ENCODE results near the gene KCNJ14.

The KCNJ14 gene

DNA sequence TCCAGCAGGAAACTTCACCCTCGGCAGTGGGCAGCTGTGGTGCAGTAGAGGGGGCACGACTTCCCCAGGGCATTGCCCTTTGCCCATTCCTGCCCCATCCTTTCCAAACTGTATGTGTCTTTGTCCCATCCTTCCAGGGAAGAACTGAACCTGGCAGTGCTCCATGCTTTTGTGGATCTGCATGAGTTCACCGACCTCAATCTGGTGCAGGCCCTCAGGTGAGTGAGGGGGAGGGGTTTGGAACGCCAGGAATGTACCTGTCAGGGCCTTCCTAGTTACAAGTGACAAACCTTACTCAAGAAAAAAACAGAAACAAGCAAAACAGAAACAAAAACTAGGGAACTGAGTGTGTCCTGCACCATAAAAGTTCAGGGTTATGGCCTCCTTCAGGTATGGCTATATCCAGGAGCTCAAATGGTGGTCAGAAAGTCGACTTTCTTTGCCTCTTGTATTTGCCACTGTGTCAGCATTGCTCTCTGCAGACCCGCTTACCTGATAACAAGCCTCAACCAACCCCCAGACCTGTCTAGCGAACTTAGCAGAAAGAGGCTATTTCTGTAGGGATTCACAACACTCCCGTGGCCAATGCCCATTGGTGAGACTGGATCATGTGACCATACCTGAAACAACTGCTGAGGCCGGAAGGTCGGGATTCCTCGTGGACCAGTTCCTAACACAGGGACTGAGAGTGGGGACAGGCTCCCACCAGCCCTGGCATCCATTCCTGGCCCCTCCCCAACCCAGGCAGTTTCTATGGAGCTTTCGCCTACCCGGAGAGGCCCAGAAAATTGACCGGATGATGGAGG, 18.0 kb downstream of the KCNJ14 start:
- Histone ChIP-seq H3K9me3 (ENCODE audit: control insufficient read depth, insufficient read depth, low read length) (no peaks in the 10 kb centered on the region), H3K4me3 (ENCODE audit: low read depth, low read length) (no peak overlapping the region), H3K27ac (ENCODE audit: low read depth, low read length) (no peak overlapping the region), H3K4me1 (ENCODE audit: control insufficient read depth, insufficient read depth, low read length) (no peaks in the 10 kb centered on the region; the same call in 1 of the 2 replicates), H3K9ac (ENCODE audit: low read depth, low read length) (no peak overlapping the region), H3K27me3 (ENCODE audit: control insufficient read depth, insufficient read depth, low read length) (no peaks in the 10 kb centered on the region), H3K36me3 (ENCODE audit: control insufficient read depth, insufficient read depth, low read length) (peaks cover 68% of the 10 kb centered on the region)

DNA sequence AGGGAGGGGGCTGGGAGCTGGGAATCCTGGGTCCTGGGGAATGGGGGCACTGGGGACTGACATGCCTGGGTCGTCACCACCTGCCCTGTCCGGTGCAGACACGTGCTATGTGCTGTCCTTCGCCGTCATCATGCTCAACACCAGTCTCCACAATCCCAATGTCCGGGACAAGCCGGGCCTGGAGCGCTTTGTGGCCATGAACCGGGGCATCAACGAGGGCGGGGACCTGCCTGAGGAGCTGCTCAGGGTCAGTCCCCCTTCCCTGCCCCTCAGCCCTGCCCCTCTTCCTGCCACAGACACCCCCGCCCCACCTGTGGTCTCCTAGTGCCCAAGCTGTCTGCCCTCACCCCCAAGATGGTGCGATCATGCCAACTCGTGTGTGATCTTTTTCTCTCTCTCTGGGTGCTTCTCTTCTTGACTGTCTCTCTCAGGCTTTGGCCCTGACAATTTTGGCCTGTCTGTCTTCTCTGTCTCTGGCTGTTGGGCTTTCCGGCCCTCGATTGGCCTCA, 18.8 kb downstream of the KCNJ14 start:
- Histone ChIP-seq H3K36me3 (ENCODE audit: control insufficient read depth, insufficient read depth, low read length) (peaks cover 70% of the 10 kb centered on the region), H3K27ac (ENCODE audit: low read depth, low read length) (no peak overlapping the region), H3K9ac (ENCODE audit: low read depth, low read length) (no peak overlapping the region), H3K9me3 (ENCODE audit: control insufficient read depth, insufficient read depth, low read length) (no peaks in the 10 kb centered on the region), H3K27me3 (ENCODE audit: control insufficient read depth, insufficient read depth, low read length) (no peaks in the 10 kb centered on the region), H3K4me3 (ENCODE audit: low read depth, low read length) (no peak overlapping the region), H3K4me1 (ENCODE audit: control insufficient read depth, insufficient read depth, low read length) (no peaks in the 10 kb centered on the region; the same call in 1 of the 2 replicates)

DNA sequence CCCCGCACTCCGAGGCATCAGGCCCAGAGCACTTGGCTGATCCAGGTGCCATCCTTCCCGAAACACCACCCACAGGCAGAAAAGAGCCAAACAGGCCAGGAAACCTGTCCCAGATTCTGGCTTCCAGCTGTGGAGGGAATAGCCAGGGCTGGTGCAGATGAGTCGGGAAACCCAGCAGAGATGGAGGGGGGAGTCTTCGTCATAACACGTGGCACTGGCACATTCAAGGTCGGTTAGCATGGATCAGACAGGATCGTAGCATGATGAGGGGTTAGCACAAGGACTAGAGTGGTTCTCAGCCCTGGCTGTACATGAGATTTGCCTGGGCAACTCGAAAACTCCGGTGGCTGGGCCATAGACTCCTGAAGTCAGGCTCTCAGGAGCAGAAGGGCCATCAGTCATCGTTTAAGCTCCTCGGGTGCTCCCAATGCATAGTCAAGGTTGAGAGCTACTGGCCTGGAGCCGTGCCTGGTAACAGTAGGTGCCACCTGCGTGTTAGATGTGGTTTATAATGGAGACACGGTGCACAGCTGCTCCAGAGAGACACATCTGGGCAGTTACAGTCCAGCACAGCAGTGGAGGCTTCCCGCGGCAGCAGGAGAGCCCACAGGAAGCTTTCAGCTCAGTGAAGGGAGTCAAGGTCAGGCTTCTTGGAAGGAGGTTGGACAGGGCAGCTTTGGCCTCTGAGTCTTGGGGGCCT, 20.1 kb downstream of the KCNJ14 start:
- no peak overlapping the region for H3K27ac ChIP-seq (ENCODE audit: low read depth, low read length)
- H3K4me1 ChIP-seq (ENCODE audit: control insufficient read depth, insufficient read depth, low read length), result no peaks in the 10 kb centered on the region; the same call in 1 of the 2 replicates
- H3K9me3 ChIP-seq (ENCODE audit: control insufficient read depth, insufficient read depth, low read length), result no peaks in the 10 kb centered on the region
- H3K27me3 ChIP-seq (ENCODE audit: control insufficient read depth, insufficient read depth, low read length), result no peaks in the 10 kb centered on the region
- H3K4me3 ChIP-seq (ENCODE audit: low read depth, low read length), result no peak overlapping the region
- peaks cover 71% of the 10 kb centered on the region for H3K36me3 ChIP-seq (ENCODE audit: control insufficient read depth, insufficient read depth, low read length)
- H3K9ac ChIP-seq (ENCODE audit: low read depth, low read length), result no peak overlapping the region

DNA sequence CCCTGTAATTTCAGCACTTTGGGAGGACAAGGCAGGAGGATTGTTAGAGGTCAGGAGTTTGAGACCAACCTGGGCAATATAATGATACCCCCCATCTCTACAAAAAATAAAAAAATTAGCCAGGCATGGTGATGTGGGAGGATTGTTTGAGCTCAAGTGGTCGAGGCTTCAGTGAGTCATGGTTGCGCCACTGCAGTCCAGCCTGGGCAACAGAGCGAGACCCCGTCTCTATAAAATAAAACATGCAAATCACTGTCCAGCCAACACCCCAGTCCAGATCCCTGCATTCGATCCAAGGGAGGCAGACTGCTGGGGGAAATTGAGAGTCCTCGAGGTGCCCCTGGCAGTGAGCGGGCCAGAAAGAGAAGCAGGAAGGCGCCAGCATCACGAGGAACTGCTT, 20.8 kb downstream of the KCNJ14 start:
- Histone ChIP-seq H3K27me3 (ENCODE audit: control insufficient read depth, insufficient read depth, low read length) (no peaks in the 10 kb centered on the region), H3K9ac (ENCODE audit: low read depth, low read length) (no peak overlapping the region), H3K36me3 (ENCODE audit: control insufficient read depth, insufficient read depth, low read length) (peaks cover 65% of the 10 kb centered on the region), H3K4me1 (ENCODE audit: control insufficient read depth, insufficient read depth, low read length) (peaks cover 4% of the 10 kb centered on the region; the same call in 1 of the 2 replicates), H3K4me3 (ENCODE audit: low read depth, low read length) (no peak overlapping the region), H3K9me3 (ENCODE audit: control insufficient read depth, insufficient read depth, low read length) (no peaks in the 10 kb centered on the region), H3K27ac (ENCODE audit: low read depth, low read length) (no peak overlapping the region)

DNA sequence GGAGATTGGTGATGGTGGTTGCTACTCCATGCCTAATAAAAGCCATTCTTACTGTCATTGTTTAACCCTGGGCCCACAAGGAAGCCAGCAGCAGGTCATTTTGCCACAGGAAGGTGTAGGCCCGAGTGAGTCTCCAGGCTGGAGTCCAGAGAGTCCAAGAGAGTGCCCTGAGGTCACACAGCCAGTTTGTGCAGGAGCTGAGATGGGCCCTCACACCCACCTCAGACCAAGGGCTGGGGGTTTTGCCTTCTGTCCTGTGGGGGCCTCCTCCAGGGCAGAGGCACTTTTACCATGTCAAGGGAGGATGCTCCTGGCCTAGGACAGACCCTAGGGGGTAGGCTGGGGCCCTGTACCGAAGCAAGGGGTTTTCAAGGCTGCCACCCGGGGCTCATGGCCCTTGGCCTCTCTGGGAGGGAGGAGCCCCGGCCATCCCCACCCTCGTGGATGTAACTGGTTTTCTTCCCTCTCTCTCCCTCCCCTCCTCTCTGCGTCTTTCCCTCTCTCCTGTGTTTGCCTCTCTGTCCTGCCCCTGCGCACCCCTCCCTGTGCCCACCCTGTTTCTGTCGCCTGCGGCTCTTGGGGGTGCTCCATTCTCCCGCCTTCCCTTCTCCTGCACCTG, 21.8 kb downstream of the KCNJ14 start:
- no peak overlapping the region for H3K9ac ChIP-seq (ENCODE audit: low read depth, low read length)
- H3K4me1 ChIP-seq (ENCODE audit: control insufficient read depth, insufficient read depth, low read length), result peaks cover 5% of the 10 kb centered on the region; the same call in 1 of the 2 replicates
- H3K9me3 ChIP-seq (ENCODE audit: control insufficient read depth, insufficient read depth, low read length), result no peaks in the 10 kb centered on the region
- H3K36me3 ChIP-seq (ENCODE audit: control insufficient read depth, insufficient read depth, low read length), result peaks cover 55% of the 10 kb centered on the region
- no peaks in the 10 kb centered on the region for H3K27me3 ChIP-seq (ENCODE audit: control insufficient read depth, insufficient read depth, low read length)
- H3K27ac ChIP-seq (ENCODE audit: low read depth, low read length), result no peak overlapping the region
- no peak overlapping the region for H3K4me3 ChIP-seq (ENCODE audit: low read depth, low read length)

DNA sequence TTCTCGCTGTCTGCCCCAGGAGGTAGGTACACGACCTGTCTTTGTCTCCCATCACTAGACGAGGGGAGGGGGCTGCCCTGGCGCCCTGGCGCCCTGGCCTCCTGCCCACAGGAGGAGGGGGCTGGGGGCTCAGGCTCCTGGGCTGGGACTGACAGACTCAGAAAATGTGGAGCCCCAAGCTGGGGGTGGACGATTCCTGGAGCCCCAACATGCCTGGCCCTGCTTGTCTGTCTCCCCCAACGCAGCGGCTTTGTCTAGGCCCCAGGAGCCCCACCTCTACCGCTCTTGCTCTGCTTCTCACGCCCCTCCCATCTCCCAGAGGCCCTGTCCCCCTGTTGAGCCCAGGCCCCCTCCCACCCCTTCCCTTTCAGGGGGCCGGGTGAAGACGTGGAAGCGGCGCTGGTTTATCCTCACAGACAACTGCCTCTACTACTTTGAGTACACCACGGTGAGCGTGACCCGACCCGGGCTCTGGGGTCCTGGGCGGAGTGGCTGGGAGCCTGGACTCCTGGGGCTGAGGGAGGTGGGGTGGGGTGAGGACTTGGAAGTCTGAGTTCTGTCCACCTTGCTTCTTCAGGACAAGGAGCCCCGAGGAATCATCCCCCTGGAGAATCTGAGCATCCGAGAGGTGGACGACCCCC, 22.4 kb downstream of the KCNJ14 start:
- no peak overlapping the region for H3K4me3 ChIP-seq (ENCODE audit: low read depth, low read length)
- H3K27ac ChIP-seq (ENCODE audit: low read depth, low read length), result no peak overlapping the region
- H3K9me3 ChIP-seq (ENCODE audit: control insufficient read depth, insufficient read depth, low read length), result no peaks in the 10 kb centered on the region
- no peak overlapping the region for H3K9ac ChIP-seq (ENCODE audit: low read depth, low read length)
- no peaks in the 10 kb centered on the region for H3K27me3 ChIP-seq (ENCODE audit: control insufficient read depth, insufficient read depth, low read length)
- H3K4me1 ChIP-seq (ENCODE audit: control insufficient read depth, insufficient read depth, low read length), result peaks cover 5% of the 10 kb centered on the region; the same call in 1 of the 2 replicates
- H3K36me3 ChIP-seq (ENCODE audit: control insufficient read depth, insufficient read depth, low read length), result peaks cover 49% of the 10 kb centered on the region

DNA sequence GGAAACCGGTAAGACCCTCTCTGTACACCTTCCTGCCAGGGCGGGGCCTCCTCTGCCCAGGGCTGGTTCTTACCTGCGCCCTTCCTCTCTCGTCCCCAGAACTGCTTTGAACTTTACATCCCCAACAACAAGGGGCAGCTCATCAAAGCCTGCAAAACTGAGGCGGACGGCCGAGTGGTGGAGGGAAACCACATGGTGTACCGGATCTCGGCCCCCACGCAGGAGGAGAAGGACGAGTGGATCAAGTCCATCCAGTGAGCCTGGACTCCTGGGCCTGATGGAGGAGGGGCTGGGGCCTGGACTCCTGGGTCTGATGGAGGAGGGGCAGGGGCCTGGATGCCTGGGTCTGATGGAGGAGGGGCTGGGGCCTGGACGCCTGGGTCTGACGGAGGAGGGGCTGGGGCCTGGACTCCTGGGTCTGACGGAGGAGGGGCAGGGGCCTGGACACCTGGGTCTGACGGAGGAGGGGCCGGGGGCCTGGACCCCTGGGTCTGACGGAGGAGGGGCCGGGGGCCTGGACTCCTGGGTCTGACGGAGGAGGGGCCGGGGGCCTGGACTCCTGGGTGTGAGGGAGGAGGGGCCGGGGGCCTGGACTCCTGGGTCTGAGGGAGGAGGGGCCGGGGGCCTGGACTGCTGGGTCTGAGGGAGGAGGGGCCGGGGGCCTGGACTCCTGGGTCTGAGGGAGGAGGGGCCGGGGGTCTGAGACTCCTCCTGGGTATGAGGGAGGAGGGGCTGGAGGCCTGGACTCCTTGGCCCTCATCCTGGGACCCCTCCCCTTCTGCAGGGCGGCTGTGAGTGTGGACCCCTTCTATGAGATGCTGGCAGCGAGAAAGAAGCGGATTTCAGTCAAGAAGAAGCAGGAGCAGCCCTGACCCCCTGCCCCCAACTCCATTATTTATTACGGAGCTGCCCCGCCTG, 23.2 kb downstream of the KCNJ14 start:
- H3K27me3 ChIP-seq (ENCODE audit: control insufficient read depth, insufficient read depth, low read length), result no peaks in the 10 kb centered on the region
- peaks cover 41% of the 10 kb centered on the region for H3K36me3 ChIP-seq (ENCODE audit: control insufficient read depth, insufficient read depth, low read length)
- no peak overlapping the region for H3K4me3 ChIP-seq (ENCODE audit: low read depth, low read length)
- H3K4me1 ChIP-seq (ENCODE audit: control insufficient read depth, insufficient read depth, low read length), result peaks cover 5% of the 10 kb centered on the region; the same call in 1 of the 2 replicates
- no peak overlapping the region for H3K27ac ChIP-seq (ENCODE audit: low read depth, low read length)
- no peak overlapping the region for H3K9ac ChIP-seq (ENCODE audit: low read depth, low read length)
- H3K9me3 ChIP-seq (ENCODE audit: control insufficient read depth, insufficient read depth, low read length), result no peaks in the 10 kb centered on the region

DNA sequence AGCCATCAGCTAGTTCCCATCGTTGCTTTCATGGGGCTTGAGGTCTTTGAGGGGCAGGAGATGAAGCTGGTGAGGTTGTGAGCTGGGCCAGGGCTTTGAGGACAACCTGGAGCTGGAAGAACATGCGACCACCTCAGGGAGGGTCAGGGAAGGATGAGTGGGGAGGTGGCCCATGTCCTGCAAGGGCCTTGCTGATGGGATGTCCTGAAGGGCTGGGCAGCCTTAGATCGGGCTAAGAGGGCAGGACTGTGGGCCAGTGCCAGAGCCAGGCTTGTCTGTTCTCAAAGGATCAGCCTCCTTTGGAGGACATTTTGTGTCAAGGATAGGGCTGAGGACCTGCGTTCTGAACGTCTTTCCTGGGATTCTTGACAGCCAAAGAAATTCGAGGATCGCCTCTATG, 24.3 kb downstream of the KCNJ14 start:
- Histone ChIP-seq H3K27ac (ENCODE audit: low read depth, low read length) (no peak overlapping the region), H3K4me3 (ENCODE audit: low read depth, low read length) (no peak overlapping the region), H3K9ac (ENCODE audit: low read depth, low read length) (no peak overlapping the region), H3K9me3 (ENCODE audit: control insufficient read depth, insufficient read depth, low read length) (no peaks in the 10 kb centered on the region), H3K27me3 (ENCODE audit: control insufficient read depth, insufficient read depth, low read length) (no peaks in the 10 kb centered on the region), H3K36me3 (ENCODE audit: control insufficient read depth, insufficient read depth, low read length) (peaks cover 30% of the 10 kb centered on the region), H3K4me1 (ENCODE audit: control insufficient read depth, insufficient read depth, low read length) (peaks cover 5% of the 10 kb centered on the region; the same call in 1 of the 2 replicates)

DNA sequence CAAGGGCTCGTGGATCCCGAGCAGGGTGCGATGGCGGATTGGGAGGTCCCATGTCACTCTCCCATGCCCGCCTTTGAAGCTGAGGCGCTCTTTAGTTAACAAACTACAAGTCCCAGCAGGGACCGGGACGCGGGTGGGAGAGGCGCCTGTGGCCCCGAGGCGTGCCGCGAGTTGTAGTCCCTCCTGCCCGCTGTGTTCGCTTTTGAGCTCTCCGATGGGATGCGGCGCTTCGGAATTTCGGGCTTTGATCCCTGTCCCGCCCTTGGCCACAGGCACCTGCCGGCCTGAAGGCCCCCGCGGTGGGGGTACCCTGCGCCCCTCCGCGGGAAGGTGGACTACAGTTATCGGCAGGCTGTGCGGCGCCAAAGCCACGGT, 24.8 kb downstream of the KCNJ14 start:
- Histone ChIP-seq H3K36me3 (ENCODE audit: control insufficient read depth, insufficient read depth, low read length) (peaks cover 25% of the 10 kb centered on the region), H3K9me3 (ENCODE audit: control insufficient read depth, insufficient read depth, low read length) (no peaks in the 10 kb centered on the region), H3K27ac (ENCODE audit: low read depth, low read length) (no peak overlapping the region), H3K4me3 (ENCODE audit: low read depth, low read length) (peak overlapping the region; percentile 68), H3K9ac (ENCODE audit: low read depth, low read length) (peak overlapping the region; percentile 67), H3K27me3 (ENCODE audit: control insufficient read depth, insufficient read depth, low read length) (no peaks in the 10 kb centered on the region), H3K4me1 (ENCODE audit: control insufficient read depth, insufficient read depth, low read length) (peaks cover 5% of the 10 kb centered on the region; the same call in 1 of the 2 replicates)
